Islet of Langerhans (tissue), 1 donor: Measurements from ENCODE around the gene OR52W1.

ENCODE experiments used
- FAIRE-seq: peaks from one replicate; lab custom pipeline; 2011; peaks lifted over from hg19 to GRCh38; lab: Jason Lieb, UNC

The OR52W1 gene, protein sequence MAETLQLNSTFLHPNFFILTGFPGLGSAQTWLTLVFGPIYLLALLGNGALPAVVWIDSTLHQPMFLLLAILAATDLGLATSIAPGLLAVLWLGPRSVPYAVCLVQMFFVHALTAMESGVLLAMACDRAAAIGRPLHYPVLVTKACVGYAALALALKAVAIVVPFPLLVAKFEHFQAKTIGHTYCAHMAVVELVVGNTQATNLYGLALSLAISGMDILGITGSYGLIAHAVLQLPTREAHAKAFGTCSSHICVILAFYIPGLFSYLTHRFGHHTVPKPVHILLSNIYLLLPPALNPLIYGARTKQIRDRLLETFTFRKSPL

DNA sequence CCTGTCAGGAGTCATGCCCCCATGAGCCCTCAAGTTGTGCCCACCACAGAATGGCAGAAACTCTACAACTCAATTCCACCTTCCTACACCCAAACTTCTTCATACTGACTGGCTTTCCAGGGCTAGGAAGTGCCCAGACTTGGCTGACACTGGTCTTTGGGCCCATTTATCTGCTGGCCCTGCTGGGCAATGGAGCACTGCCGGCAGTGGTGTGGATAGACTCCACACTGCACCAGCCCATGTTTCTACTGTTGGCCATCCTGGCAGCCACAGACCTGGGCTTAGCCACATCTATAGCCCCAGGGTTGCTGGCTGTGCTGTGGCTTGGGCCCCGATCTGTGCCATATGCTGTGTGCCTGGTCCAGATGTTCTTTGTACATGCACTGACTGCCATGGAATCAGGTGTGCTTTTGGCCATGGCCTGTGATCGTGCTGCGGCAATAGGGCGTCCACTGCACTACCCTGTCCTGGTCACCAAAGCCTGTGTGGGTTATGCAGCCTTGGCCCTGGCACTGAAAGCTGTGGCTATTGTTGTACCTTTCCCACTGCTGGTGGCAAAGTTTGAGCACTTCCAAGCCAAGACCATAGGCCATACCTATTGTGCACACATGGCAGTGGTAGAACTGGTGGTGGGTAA, at the start of gene OR52W1:
Gene OR52W1 (plus strand): TSS at position 51 of the 637 bp plus-strand sequence. CDS start 0 bp downstream, at position 51.
- FAIRE-seq, result no peak

DNA sequence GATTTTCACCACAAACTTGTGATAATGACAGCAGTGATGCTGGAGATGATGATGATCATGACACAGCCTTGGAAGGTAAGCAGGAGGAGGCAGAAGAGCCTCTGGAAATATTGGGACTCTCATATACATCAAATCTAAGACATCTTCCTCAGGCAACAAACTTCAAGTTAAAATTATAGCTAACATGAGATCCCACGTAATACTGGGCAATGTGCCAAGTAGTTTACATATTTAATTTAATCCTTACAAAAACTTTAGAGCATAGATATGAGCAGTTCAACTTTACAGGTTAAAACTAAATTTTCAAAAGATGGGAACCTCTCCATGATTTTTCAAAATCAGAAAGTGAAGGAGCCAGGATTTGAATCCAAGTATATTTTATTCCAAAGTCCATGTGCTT, 47.9 kb upstream of the OR52W1 start:
- FAIRE-seq, result no peak

DNA sequence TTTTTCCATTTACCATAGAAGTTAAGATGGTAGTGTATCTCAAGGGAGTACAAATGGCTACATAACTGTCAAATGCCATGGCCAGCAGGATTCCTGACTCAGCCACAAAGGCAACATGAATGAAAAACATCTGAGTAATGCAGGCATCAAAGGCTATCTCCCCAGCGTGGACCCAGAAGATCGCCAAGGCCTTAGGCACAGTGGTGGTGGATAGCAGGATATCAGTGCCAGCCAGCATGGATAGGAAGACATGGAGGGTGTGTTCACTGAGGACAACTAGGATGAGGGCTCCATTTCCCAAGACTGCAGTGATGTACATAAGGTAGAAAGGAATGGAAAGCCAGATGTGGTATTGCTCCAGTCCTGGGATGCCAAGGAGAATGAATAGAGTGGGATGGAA, 46.9 kb upstream of the OR52W1 start:
- no peak for FAIRE-seq

DNA sequence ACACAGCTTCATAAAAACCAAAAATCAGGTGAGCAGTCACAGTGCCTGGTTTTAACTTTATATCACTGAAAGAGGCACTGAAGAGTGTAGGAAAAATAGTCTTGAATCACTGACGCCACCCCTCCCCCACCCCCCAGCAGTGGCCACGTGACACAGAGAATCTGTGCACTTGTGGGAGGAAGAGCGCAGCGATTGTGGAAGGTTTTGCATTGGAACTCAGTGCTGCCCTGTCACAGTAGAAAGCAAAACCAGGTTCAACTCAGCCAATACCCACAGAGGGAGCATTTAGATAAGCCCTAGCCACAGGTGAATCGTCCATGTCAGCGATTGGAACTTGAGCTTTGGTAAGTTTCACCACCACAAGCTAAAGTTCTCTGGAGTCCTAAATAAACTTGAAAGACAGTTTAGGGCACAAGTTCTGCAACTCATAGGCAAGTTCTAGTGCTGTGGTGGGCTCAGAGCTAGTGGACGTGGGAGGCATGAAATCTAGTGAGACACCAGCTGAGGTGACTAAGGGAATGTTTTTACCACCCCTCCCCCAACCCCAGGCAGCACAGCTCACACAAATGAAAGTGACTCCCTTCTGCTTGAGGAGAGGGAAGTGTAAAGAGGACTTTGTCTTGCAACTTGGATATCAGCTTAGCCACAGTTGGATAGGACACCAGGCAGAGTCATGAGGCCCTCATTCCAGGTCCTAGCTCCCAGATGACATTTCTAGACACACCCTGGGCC, 42.2 kb upstream of the OR52W1 start:
- FAIRE-seq, result no peak

DNA sequence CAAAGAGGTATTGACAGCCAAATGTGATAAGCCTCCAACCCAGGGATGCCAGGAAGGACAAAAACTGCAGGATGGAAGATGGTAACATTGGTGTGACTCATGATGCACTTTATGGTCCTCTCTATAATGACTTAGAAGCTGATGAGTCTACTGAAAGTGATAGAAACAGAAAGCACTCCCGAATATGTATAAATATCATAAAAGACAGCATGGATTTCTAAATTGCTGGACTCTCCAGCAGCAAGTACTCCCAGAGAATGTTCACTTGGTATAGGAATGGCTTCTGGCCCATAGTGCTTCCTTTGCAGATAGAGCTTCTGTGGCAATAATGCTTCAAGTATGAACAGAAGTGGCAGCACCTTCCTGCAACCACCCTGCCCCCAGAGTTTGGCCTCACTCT, 28.8 kb upstream of the OR52W1 start, which contains the start of gene OR52B2:
Gene OR52B2 (minus strand): TSS at position 101 of the 400 bp plus-strand sequence. CDS start 0 bp downstream, at position 101.
- no peak for FAIRE-seq

DNA sequence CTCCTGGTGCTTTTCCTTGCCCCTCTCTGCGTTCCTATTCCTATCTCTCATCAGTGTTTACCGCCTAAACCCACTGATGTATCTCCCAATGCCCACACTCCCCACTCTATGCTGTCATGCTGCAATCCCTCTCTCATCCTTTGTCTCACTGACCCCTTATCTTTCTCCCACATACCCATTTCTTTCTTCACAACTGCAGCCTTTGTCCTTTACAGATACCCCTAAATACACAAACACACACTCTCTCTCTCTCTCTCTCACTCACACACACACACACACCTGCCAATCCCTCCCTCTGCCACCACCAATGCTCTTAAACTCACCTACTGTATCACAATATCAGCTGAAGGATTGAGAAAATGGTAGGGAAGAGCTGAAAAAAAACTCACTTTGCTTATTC, 23.6 kb upstream of the OR52W1 start:
- FAIRE-seq, result no peak

DNA sequence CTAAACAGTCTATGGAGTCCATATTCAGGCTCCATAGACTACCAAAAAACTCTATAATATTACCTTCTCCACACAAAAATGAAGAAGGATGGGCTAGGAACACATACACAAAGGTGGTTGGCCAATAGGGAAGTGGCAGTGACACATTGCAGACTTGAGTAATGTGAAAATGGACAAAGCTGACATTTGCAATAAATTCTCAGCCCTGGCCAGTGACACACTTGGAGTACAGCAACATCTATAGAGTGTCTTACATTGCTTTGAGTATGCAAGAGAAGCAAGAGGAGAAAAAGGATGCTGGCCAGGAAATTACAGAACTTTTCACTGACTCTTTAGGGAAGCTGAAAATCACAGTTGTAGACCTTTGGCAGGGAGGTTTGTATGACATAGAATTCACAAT, 7.3 kb upstream of the OR52W1 start:
- FAIRE-seq, result no peak

DNA sequence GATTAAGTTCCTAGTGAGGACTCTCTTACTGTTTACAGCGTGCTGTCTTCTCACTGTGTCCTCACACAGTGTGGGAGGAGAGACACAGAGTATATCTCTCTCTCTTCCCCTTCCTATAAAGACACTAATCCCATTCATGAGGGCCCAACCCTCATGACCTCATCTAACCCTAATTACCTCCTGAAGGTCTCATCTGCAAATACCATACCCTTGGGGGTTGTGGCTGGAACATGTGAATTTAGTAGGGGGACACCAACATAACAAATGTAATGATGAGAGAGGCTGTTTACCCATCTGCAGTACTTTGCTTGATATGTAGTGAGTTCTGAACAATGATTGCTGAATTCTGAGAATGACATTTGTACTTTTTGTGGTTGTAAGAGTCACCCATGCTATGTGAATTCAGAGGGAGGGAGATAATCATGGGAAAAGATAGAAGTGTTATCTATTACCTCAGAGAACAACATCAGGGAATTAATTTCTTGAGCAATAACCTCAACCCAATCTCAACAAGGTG, 4.9 kb upstream of the OR52W1 start:
- no peak for FAIRE-seq

DNA sequence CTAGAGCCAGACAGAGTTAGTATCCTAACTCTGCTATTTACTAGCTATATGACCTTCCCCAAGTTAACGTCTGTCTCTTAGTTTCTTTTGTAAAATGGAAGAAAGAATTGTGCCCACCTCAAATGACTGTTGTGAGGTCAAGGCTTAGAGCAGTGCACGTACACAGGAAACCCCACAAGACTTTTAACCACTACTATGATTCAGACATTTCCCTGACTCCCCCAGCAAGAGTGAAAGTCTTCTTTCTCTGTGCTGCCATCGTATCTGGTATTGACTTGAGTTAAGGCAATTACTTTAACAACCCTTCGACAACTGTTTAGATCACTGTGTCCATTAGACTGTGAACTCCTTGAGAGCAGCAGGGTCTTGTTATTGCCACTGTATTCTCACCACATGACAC, 2.6 kb upstream of the OR52W1 start:
- no peak for FAIRE-seq

DNA sequence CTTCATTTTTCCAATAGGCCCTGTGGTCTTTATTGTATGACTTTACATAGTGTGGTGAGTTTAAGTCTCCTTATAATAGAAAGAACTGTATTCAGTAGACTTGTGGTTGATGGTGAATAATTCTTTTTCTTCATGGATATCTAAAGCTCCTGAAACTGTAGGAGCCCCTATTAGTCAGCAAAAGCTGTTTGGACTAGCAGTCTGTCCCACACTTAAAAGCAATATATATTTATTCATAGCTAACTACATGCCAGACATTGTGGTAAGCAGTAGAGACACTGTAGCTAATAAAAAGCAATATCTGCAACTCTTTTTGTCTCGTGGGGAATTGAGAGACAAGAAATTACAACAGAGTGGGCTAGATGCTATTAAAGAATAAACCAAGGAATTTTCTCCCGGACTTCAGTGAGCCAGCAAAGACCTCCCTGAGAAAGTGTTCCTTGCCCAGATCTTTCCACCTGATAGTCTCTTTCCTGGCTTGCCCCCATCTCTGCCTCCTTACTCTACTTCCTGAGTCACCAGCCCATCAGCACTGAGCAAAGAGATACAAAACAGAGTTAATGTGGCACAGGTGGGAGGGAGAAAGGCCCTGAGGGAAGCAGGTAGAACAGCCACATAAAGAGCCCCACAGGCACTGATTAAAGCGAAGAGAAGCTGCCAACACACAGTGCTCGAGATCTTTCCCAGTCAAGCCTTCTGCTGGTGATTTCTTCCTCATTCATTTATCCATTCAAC, 1.4 kb upstream of the OR52W1 start:
- FAIRE-seq, result no peak

DNA sequence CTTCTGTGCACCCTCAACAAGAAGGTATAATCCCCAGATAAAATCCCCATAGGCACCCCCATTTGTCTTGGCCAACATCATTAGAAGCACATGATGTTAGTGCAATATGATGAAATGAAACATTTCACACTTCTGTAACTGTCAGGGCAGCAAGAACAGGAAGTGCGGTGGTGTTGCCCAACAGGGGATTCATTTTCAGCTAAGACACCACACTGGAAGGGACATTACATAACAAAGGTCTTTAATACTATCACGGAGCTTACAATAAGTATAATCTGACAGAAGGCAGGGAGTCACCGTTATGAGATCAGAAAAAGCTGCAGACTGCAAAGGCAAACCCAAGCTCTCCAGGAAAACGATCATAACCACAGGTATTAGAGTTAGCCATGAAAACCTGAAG, 2.0 kb downstream of the OR52W1 start:
- no peak for FAIRE-seq

DNA sequence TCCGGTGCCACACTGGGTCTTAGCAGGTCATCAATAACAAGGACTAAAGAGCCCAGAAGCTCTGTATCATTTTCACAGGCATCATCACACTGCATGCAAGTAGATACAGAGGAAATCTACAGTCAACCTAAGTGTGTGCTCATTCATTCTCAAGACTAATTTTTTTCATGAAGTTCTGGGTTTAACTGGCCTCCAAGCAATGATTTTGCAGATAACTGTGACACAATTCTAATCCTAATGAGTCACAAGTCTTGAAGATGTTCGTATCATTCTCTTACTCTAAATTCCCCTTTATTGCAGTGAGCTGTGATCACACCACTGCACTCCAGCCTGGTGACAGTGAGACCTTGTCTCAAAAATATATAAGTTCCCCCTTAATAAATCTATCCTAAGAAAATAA, 2.5 kb downstream of the OR52W1 start:
- FAIRE-seq, result no peak

DNA sequence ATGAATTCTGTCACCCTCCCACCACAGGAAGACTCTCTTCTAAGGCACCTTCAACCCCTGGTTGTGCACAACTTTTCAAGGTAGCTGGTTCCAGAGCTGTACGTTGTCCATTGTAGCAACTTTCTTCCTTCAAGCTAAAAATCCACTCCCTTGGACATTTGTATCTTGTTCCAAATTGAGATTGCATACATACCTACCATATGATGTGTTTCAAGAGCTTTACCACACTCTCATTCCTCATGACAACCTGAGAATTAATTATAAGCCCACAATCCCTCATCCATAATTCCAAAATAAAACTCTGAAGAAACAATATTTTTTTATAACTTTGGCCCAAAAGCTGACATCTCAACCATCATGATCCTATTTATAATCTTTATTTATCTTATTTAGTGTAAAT, 3.0 kb downstream of the OR52W1 start:
- FAIRE-seq, result no peak

DNA sequence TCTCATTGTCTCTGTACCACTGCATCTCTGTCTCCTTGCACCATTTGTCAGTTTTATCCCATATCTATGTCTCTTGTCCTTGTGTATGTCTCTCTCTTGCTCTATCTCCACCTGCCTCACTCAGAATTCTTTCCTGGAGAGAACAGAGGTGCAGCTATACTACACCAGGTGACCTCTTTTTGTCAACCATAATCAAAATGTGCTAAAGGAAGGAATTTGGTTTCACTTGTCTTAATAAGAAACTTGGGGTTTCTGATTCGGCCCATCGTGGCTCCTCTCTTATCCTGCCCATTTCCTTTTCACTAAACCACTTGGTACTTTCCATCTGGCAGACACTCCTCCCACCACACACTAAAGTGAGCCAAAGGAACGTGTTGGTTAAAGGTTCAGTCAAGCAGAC, 4.3 kb downstream of the OR52W1 start:
- no peak for FAIRE-seq

DNA sequence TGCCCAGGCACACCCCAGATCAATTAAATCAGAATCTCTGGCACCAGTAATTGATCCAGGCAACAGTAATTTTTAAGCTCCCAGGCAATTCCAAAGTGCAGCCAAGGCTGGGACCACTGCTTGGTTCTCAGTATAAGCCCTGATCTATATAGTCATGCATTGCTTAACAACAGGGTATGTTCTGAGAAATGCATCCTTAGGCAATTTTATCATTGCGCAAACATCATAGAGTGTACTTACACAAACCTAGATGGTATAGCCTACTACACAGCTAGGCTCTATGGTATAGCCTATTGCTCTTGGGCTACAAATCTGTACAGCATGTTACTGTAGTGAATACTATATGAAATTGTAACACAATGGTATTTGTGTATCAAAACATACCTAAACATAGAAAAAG, 5.7 kb downstream of the OR52W1 start:
- FAIRE-seq, result no peak

DNA sequence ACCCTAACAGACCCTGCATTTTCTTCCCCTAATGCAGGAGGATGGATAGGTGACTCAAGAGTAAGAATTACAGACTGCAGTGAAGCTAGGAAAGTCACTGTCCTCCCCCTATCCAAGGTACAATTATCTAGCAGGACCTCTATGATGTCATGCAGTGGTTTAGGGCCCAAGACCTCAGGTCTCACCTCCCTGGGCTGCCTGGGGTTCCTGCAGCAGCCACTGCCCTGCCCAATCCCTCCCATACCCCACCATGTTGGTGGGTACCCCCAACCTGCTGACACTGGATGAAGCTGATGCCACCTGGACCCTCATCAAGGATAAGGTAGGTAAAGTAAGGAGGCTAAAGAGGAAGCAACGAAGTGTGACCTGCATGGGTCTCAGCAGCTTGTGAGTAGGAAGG, 6.3 kb downstream of the OR52W1 start, which contains the start of gene C11orf42:
Gene C11orf42 (plus strand): TSS at position 192 of the 400 bp plus-strand sequence. CDS start 59 bp downstream, at position 251.
- FAIRE-seq, result no peak

DNA sequence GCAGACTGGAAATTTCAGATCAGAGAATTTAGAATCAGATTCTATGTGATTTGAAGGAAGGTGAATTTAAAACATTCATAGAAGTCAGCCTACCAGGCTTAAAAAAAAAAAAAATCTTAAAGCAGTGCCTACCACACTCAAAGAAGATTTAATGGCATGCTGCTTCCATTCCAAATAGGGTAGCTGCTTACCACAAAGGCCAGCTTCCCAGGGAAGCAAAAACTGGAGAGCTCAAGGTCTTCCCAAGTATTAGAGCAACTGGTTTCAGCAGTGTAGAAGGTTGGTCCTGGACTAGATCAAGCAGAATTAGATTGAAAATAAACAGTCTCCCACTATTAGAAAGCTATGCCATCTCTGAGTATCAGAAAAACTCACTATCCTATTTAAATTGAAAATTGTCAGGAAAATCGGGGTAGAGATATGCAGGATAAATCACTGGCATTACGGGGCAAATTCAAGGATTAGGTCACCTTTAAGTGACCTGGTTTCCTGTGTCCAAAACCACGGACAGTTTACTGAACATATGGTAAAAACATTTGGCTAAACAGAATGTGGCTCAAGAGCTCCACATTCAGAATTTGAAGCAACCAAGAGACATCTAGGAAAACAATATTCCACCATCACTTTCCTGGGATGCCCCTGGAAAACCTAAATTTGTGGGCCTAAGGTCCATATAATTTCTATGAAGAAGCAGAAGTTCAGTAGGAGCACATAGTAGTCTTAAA, 7.6 kb downstream of the OR52W1 start:
- no peak for FAIRE-seq

DNA sequence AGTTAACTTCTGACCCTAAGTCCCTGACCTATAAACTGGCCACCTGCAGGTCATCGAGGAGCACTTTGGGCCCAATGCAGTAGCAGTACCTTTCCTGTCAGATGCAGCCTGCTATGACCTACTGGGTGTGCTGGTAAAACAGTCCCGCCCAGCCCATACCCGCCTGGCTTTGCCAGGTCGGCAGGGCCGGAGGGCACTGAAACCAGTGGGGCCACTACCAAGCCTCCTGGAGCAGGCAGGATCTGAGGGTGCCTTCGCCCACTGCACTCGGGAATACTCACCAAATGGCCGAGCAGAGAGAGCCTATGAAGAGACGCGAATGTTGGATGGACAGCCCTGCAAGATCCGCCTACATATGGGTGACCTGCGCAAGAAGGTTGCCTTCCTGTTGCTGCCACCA, 10.8 kb downstream of the OR52W1 start:
- no peak for FAIRE-seq

DNA sequence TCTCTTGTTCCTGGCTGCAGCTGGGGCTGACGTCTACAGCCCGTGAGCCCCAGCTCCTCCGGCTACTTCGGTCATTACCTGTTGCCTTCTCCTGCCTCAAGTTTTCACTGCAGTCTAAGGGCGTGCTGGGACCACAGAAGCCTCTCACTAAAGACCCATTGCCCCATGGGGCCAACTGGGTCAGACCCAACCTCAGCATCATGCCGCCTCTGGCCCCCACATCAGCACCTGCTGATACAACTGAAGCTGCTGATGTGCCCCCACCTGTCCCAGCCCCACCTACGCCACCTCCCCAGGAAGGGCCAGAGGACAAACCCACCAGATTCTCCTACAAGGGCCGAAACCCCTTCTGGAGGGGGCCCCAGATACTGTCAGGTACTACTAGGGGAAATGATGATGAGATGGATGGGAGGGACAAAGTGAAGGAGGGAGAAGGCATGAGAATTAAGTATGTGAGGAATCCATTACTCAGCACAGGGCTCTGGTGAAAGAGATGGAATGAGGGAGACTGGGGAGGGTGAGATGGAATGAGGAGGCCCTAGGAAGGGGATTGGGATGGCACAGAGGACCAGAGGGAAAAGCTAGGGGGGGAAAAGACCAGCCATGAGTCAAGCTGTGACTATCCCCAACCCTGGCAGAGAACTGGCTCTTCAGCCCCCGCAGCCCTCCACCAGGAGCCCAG, 11.4 kb downstream of the OR52W1 start:
- FAIRE-seq, result no peak

DNA sequence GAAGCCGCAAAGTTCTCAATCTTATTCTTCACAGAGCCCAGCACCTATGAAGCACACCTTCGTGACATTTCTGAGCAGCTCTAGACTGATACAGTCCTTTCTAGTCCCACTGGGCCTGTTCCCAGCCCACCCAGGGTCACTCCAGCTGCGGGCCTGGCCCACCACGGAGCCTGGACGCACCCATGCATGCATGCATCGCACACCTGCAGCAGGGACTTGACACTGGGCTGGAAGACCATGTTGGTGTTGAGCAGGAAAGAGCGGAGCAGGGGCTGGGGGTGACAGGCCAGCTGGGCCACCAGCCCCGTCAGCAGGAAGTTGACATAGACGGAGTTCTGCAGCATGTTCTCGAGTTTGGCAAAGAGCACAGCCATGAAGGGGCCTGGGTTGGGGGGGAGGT, 15.5 kb downstream of the OR52W1 start:
- FAIRE-seq, result no peak

DNA sequence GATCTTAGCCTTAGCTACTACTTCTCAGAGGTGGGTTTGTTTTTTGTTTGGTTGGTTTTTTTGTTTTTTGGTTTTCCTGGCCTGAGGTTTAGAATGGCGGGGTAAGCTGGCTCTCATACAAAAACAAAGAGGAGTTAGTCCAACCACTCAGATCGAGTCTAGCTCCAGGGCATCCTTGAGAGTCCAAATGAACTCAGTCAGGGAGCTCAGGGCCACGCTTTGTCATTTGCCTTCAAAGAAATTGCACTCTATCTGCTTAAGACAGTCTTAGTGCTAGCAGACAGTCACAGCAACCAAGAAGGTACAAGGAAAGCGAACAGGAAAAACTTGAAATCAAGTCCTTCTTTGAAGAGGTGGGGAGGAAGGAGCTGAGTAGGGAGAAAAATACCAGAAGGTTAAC, 17.5 kb downstream of the OR52W1 start:
- FAIRE-seq, result no peak
